ENCODE data around the gene SRSF2.

SRSF2 gene

DNA sequence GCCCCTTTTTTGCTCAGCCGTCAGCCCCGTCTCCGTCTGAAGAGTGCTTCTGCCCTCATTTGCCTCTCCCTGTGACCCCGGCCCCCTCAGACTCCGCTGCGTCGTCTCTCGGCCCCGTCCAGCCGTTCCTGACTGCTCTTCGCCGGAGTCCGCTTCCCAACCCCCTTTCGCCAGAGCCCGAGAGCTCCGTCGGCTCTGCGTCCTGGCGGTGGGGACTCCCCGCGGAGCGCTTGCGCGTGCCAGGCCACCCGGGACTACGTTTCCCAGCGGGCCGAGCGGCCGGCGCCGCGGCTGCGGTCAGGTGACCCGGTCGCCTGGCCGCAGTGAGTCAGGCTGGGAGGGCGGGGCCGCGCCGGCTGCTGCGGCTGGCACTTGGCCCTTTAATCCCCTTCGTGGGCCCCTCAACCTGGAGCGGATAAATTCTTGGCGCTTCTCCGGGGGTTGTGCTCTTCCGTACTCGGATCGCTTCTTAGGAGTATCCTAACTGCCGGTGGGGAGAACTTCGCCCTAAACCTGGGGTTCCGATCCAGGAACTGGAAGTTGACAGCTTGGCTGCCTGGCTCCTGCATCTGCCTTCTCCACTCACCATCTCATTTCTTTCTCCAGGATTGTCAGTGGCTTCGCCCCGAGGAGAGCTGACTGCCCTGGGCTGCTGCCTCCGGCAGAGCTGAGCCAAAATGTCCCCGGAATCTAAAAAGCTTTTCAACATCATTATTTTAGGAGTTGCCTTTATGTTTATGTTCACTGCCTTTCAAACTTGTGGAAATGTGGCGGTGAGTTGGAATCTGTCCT, 741 bp upstream of the SRSF2 start, which contains the start of gene MFSD11:
TSS of gene MFSD11 (plus strand) at position 444 of the 792 bp plus-strand sequence. CDS start at position 678, 234 bp downstream.
- peak; percentile 97 for DNase-seq (ENCODE audit: low read depth)
- TF ChIP-seq, protein P1, sequence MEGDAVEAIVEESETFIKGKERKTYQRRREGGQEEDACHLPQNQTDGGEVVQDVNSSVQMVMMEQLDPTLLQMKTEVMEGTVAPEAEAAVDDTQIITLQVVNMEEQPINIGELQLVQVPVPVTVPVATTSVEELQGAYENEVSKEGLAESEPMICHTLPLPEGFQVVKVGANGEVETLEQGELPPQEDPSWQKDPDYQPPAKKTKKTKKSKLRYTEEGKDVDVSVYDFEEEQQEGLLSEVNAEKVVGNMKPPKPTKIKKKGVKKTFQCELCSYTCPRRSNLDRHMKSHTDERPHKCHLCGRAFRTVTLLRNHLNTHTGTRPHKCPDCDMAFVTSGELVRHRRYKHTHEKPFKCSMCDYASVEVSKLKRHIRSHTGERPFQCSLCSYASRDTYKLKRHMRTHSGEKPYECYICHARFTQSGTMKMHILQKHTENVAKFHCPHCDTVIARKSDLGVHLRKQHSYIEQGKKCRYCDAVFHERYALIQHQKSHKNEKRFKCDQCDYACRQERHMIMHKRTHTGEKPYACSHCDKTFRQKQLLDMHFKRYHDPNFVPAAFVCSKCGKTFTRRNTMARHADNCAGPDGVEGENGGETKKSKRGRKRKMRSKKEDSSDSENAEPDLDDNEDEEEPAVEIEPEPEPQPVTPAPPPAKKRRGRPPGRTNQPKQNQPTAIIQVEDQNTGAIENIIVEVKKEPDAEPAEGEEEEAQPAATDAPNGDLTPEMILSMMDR (conservative IDR thresholded peaks at IDR 0.05; ENCODE audit: low read depth, low read length), result no peak
- H3K4me3 ChIP-seq (ENCODE audit: low read depth, low read length), result peak within 1 kb of the TSS; percentile 94

- TF ChIP-seq, protein P1 (conservative IDR thresholded peaks at IDR 0.05; ENCODE audit: low read depth, low read length), result peak; percentile 36
- DNase-seq (ENCODE audit: low read depth), result peak; percentile 73
These were observed 616 bp downstream of the SRSF2 start for GRCh38 chr17:76736349-76737081.

DNA sequence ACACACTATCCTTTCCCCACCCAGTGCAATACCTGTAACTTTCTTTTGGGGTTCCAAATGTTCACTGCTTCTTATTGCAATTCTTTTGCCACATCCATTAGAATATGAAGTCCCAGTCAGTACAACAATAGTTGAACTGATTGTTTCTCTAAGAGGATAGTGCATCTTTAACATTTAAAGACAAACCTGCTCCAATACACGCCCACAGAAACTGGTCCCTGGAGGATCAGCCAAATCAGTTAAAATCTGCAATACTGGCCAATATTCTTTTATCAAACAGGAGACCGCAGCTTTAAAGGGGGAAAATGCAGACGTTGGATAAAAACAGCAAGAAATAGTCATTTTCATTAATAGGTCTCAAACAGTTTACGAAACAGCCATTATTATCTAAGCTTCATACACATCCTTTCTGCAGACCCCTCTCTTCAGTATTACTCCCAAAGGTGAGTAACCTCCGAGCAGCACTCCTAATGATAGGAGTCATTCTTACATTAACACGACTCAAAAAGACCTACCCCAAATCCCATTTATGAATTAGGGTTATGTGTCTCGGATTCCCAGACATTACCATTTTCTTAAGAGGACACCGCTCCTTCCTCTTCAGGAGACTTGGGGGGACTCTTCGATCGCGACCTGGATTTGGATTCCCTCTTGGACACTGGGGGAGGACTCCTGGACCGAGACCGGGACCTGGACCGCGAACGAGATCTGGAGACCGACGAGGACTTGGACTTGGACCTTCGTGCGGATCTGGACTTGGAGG, 1.4 kb downstream of the SRSF2 start:
- H3K4me3 ChIP-seq (ENCODE audit: low read depth, low read length), result peak overlapping the region; percentile 94
- DNase-seq (ENCODE audit: low read depth), result no peak
- TF ChIP-seq, protein P1 (conservative IDR thresholded peaks at IDR 0.05; ENCODE audit: low read depth, low read length), result no peak

More at GRCh38 chr17:76736349-76737081, 616 bp downstream of the SRSF2 start:
- peak overlapping the region; percentile 94 for H3K4me3 ChIP-seq (ENCODE audit: low read depth, low read length)

GRCh38 chr17:76735006-76735405, 2.1 kb downstream of the SRSF2 start:
- TF ChIP-seq, protein P1 (conservative IDR thresholded peaks at IDR 0.05; ENCODE audit: low read depth, low read length), result no peak
- peak; percentile 65 for DNase-seq (ENCODE audit: low read depth)
- peak overlapping the region; percentile 94 for H3K4me3 ChIP-seq (ENCODE audit: low read depth, low read length)

- TF ChIP-seq, protein P1 (conservative IDR thresholded peaks at IDR 0.05; ENCODE audit: low read depth, low read length), result no peak
- DNase-seq (ENCODE audit: low read depth), result peak; percentile 61
- peak overlapping the region; percentile 94 for H3K4me3 ChIP-seq (ENCODE audit: low read depth, low read length)
These were observed 2.9 kb downstream of the SRSF2 start for GRCh38 chr17:76734080-76734840.

- no peak overlapping the region for H3K4me3 ChIP-seq (ENCODE audit: low read depth, low read length)
- TF ChIP-seq, protein P1 (conservative IDR thresholded peaks at IDR 0.05; ENCODE audit: low read depth, low read length), result no peak
- no peak for DNase-seq (ENCODE audit: low read depth)
These were observed 3.5 kb downstream of the SRSF2 start for GRCh38 chr17:76733618-76733957.
